Adrenal gland (tissue), 5 donors: Measurements from ENCODE around the gene FOSB.

Experiments
- POLR2A ChIP-seq, 2 donors: fragments of 450-650 bp; IDR thresholded peaks; one replicate each; pipeline ENCODE4 v1.6.1; 2017; ENCODE audit warnings: antibody characterized with exemption in 2 of 2, mild to moderate bottlenecking in 2 of 2, moderate library complexity in 1 of 2
- TF ChIP-seq, protein P1 (sequence below), 6 experiments: fragments of 450-650 bp in 4 of 6; fragments of 200-600 bp in 2 of 6; sonication (generic) in 1 of 6; IDR thresholded peaks; 1 replicate in 5 of 6; 2 replicates in 1 of 6; pipeline versions ENCODE4 v1.5.1 to v1.8.0; 2016 to 2021; ENCODE audit warnings: antibody characterized with exemption in 6 of 6, mild to moderate bottlenecking in 2 of 6, moderate library complexity in 1 of 6
- donor health status: DM: no; HTN: no; CAD: no.

DNA sequence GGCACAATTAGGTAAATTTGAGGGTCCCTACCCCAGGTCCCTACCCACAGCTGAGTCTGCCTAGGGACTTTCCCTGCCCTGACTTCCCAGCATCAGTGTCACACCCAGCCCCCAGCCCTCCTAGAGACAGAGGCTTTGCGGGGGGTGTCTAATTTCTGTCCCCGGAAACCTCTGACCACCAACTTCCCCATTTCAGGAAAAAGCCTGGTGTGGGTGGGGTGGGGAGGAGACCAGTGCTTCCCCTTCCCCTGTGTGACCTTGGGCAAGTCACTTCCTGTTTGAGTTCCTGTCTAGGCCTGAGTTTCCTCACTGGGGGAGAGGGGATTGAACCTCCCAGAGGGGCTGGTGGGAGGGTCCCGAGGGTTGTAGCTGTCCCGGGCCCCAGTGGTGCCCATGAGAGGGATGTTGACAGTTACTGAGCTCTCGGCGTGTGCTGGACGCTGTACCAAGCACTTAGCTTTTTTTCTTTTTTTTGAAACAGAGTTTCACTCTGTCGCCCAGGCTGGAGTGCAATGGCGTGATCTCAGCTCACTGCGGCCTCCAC lies 47.4 kb downstream of the FOSB start:
- TF ChIP-seq, protein P1, sequence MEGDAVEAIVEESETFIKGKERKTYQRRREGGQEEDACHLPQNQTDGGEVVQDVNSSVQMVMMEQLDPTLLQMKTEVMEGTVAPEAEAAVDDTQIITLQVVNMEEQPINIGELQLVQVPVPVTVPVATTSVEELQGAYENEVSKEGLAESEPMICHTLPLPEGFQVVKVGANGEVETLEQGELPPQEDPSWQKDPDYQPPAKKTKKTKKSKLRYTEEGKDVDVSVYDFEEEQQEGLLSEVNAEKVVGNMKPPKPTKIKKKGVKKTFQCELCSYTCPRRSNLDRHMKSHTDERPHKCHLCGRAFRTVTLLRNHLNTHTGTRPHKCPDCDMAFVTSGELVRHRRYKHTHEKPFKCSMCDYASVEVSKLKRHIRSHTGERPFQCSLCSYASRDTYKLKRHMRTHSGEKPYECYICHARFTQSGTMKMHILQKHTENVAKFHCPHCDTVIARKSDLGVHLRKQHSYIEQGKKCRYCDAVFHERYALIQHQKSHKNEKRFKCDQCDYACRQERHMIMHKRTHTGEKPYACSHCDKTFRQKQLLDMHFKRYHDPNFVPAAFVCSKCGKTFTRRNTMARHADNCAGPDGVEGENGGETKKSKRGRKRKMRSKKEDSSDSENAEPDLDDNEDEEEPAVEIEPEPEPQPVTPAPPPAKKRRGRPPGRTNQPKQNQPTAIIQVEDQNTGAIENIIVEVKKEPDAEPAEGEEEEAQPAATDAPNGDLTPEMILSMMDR (IDR thresholded peaks at IDR 0.05): no peak
- TF ChIP-seq POLR2A (IDR thresholded peaks at IDR 0.05): no peak
